NCI-H345 treated with DMSO at 0.1 percent for 48 hours (cell line): ENCODE data around the gene TIRAP.
"Not testable (repeated sequence)": the region's sequence is repeated elsewhere in the genome, so short reads cannot be mapped to it uniquely, and the experiment has no call there.

Experiments
- DNase-seq: peaks from one replicate; lab custom pipeline; 2025; ENCODE audit not compliant: unreplicated experiment; lab: John Stamatoyannopoulos, UW

The TIRAP gene, protein sequence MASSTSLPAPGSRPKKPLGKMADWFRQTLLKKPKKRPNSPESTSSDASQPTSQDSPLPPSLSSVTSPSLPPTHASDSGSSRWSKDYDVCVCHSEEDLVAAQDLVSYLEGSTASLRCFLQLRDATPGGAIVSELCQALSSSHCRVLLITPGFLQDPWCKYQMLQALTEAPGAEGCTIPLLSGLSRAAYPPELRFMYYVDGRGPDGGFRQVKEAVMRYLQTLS

DNA sequence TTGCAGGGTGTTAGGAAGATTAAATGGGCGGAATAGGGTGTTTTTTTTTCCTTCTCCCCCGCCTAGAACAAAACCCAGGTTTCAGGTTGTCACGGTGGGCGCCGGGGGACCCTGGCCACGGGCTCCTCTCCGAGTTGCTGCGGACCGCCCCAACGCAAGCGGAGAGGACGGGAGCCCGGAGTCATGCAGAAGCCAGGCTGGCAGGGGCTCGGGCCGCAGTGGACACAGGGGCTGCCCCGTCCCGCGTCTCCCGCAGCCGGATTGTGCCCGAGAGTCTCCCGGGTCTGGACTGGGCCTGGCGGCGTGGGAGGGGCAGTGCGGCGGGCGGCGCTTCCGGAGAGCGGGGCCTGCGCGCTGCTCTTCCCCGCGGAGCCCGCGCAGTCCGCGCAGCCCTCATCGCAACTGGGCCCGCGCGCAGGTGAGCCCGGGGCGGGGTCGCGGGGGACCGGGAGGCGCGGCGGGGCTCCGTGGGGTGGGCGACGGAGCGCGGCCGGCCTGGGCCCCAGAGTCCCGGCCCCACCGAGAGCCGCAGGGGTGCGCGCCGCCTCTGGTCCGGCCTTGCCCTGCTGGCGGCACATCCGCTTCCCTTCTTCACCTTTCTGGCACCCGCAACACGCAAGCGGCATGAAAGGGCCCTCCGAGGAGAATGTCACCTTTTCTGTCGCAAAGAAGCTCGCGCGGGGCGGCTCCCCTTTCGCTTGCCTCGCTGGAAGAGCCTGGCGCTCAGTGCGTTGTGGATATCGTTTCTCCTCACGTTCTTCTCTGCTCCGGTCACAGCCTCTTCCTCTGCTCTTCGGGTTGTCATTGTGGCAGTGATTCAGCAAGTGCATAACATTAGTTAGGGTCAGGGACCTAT, at the start of gene TIRAP:
Gene TIRAP (plus strand): TSS at position 358 of the 856 bp plus-strand sequence. CDS start 7,802 bp downstream, outside the sequence.
- DNase-seq = peak; percentile 32

DNA sequence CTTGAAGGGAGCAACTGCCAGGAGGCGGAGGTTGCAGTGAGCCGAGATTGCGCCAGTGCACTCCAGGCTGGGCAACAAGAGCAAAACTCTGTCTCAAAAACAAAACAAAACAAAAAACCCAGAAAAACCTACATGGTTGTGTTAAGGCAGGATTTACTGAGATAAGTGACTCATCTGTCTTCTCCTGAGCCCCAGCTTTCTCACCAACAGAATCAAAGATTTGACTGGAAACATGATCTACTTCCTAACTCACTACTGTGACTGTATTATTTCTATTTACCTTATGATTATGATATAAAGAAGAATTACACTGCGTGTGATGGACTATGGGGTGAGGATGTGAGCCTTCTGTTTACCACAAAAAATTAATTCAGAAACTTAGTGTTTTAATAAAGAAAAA, 49.5 kb upstream of the TIRAP start:
- DNase-seq = no peak

DNA sequence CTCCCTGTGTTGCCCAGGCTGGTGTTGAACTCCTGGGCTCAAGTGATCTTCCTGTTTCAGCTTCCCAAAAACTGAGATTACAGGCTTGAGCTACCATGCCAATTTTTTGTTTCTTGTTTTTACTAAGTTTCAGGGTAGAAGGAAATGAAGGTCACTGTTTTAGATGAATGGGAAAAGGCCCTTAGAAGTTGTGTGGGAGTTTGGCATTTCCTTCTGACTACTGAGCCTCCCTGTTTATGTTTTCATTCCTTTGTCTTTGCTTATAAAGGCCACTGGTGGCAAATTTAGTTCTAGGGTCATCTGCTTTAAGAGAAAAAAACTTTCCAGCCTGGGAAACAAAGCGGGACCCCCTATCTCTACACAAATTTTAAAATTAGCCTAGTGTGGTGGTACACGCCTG, 36.3 kb upstream of the TIRAP start:
- DNase-seq = no peak

DNA sequence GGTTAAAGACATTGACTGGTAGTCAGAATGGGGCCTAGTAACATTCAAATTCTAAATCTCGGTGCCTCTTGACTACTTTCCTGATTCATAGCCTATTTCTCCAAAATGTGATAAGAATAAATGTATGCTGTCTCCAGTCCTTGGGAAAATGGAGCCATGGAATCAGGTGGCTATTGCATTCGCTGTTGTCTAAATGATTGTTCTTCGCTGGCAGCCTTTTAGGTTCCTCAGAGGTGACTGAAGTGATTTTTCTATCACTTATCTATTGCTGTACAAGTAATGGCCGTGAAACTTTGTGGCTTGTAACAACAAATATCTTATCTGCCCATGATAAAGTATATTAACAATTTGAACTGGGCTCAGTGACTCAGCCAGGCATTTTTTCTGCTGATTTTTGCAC, 29.6 kb upstream of the TIRAP start:
- DNase-seq = no peak

DNA sequence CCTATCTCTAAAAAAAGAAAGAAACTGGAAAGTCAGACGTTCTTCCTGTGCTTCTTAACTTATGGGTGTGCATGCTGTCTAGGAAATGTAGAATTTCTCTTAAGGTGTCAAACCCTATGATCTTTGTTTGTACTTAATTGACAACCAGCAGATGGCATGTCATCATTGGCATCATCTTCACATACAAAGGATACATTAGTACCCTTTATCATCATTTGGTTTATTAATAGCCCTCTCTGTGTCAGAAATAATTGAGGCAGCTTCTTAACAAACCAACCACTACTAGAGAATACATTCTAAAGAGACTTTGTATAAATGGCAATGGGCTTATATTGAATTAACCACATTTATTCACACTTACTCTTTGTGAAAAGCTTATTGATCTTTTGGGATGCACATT, 28.1 kb upstream of the TIRAP start:
- DNase-seq = no peak

DNA sequence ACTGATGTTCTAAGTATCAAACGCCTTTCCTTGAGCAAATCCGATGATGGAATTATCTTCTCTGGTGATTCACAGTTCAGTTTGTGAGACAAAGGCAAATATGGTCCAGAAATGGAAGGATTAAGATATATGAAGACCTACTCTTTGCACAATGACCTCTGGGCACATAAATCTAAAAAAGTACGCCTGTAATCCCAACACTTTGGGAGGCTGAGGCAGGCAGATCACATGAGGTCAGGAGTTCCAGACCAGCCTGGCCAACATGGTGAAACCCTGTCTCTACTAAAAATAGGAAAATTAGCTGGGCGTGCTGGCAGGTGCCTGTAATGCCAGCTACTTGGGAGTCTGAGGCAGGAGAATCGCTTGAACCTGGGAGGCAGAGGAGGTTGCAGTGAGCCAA, 27.4 kb upstream of the TIRAP start:
- not testable (repeated sequence) for DNase-seq

DNA sequence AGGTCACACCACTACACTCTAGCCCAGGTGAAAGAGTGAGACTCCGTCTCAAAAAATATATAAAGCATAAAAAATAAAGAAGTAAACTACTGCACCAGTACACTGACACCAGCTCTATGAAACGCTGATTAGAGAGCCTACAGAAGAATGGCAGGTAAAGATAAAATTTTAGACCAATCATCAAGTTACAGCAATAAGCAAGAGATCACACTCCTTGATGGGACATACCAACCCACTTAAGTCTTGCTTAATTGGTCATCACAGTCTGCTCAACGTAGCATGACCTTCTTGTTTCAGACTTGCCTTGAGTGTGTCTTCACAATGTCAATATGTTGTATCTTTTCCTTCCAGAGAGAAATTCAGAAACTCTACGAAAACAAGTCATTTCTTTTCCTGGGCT, 26.7 kb upstream of the TIRAP start:
- no peak for DNase-seq

DNA sequence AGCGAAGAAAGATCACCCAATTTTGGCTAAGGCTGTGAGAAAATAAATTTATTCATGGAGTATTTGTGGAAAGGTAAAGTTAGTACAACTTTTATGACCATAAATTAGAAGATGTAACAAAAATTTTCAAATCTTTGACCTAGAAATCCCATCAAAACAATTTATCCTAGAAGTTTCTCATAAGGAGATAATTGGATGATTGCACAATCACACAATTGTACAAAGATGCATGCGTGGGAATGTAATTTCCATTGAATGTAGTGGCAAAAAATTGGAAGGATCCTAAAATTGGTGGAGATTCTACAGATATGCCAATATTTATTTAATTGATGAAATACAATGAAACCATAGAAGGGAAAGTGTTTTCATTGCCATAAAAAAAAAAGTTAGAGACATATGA, 25.7 kb upstream of the TIRAP start:
- DNase-seq = no peak

DNA sequence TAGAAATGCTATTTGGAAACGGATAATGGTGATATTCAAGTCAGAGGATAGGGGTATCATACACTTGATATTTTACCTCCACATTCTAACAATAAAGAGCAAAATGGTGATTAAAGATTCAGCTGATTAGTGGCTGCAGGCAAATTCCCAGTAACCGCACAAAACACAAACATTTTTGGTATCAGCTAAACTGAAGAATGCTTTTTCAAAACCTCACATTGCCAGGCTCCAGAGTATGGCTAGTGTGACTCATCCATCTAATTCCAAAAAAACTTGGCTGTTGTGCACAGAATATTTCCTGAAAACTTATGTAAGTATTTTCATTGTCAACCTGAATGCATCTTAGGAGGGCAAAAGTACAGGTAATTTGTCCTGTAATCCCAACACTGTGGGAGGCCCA, 25.1 kb upstream of the TIRAP start:
- no peak for DNase-seq

DNA sequence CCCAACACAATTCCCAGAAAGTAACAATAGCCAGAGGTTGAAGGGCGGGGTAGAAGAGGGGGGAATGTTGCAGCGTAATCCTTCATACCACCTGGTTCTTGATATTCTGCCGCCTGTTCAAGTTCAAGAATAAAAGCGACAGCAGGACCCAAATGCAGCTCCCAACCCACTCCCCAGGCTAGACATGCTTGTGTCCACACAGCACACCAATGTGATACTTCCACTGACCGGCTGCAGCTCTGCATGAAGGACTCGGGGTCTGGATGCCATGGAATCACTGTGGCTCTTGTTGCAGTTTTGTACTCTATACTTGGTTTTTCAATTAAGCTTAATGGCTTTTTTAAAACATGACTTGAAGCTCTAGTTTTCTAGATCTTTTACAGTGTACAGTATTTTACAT, 20.7 kb upstream of the TIRAP start:
- DNase-seq = no peak

DNA sequence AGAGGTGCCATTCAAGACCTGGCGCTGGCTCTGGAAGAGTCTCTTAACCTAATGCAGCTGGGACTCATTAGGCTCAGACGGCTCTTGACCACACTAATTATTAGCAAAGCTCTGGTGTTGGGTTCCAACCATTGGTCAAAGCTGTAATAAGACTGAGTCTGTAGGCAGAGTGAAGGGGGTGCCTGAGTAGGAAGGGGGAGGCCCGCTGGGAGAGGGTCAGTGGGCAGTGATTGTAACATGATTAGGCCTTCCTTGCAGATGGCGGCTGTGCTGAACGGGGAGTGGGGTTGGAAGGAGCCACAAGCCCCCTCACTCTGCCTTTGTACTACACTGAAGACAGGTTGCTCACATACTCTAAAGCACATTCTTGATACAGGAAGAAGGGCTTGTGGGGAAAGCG, 19.4 kb upstream of the TIRAP start:
- DNase-seq = no peak

DNA sequence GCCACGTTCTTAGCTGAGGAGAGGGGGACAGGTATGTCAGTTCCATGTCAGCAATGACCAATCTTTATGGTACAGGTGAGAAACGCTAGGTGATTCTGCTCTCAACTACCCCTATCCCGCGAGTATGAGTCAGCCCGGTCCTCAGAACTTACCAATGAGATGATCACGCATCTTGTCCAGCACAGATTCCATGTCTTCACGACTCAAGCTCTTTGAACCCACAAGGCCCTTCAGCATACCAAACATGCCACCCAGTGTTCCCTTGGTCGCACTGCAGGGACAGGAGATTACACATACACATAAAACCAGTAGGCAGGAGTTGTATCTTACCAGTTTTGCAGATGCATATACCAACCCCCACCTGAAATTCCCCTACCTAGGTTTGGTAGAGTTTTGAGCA, 17.1 kb upstream of the TIRAP start:
- no peak for DNase-seq

DNA sequence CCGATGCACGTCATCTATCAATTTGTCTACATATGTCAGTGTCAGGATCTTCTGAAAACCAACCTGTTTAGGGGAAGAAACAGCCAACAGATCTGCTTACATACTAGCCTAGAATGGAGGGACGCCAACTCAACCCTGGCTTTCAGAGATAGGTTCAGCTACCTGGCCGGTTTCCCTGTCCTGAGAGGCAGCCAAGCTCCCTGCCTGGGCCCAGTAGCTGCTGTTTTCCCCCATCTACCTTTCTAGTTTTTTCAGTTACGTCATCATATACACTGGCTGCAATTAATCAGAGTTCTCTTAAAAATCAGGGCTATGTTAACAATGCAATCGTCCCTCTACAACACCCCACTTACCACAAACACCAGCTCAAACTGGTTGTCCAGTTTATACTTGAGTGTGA, 15.2 kb upstream of the TIRAP start:
- no peak for DNase-seq

DNA sequence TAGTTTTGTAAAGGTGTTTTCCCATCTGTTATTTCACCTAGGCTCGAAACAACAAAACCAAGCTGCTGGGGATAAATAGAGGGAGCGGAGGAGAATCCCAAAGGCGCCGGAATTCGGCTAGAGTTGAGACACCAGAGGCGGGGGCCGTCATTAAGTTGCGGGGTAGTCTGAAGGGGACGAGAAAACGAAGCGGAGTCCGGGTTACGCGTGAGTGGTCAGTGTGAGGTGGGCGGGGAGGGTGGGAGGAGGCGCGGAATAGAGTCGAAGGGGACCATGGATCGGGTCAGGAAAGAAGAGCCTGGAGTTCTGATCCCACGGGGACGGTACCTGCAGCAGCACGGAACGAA, 14.6 kb upstream of the TIRAP start:
- DNase-seq = no peak

DNA sequence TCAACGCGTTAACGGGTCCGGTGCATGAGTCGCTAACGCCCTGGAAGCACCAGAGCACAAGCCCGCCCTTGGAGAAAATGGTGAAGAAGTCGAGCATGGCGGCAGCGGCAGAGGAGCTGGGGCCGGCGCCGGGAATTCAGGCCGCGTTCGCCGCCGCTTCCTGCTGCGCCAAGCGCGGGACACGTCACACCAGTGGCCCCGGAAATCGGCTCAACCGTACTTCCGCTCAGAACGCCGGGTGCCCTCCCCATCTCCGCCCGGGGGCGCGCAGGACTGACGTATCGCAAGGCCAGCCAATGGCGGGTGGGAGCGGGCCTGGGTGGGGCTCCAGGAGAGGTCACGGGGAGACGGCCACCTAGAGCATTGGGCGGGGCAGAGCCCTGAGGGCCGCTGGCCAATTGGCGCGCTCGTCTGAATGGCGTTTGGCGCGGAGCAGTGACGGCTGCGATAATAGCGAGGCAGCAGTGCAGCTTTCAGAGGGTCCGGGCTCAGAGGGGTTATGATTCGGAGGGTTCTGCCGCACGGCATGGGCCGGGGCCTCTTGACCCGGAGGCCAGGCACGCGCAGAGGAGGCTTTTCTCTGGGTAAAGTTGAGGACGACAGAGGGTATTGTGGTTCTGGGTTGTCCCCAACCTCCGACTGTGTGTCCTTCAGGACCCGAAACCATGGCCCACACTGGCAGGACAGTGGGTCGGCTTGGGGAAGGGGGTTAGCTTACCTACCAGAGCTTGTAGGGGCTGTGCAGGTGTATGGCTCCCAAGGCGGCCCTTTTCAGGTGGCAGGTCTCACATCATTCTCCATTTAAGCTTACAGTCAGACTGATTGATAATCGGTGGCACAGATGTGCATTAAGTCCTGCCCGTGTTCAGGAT, 13.9 kb upstream of the TIRAP start, which contains the start of the genes FOXRED1 and SRPRA:
Gene FOXRED1 (plus strand): TSS at position 447 of the 872 bp plus-strand sequence. CDS start 53 bp downstream, at position 500.
Gene SRPRA (minus strand): TSS at position 188 of the 872 bp plus-strand sequence. CDS start 91 bp downstream, at position 97.
- DNase-seq = peak; percentile 97

DNA sequence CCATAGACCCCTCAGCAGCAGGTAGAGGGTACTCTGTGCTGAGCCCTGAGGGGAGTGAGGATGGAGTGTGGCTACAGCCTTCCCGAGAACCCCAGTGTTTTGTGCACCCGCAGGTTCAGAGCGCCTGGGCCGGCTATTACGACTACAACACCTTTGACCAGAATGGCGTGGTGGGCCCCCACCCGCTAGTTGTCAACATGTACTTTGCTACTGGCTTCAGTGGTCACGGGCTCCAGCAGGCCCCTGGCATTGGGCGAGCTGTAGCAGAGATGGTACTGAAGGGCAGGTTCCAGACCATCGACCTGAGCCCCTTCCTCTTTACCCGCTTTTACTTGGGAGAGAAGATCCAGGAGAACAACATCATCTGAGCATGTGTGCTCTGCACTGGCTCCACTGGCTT, 5.6 kb upstream of the TIRAP start:
- DNase-seq = no peak

DNA sequence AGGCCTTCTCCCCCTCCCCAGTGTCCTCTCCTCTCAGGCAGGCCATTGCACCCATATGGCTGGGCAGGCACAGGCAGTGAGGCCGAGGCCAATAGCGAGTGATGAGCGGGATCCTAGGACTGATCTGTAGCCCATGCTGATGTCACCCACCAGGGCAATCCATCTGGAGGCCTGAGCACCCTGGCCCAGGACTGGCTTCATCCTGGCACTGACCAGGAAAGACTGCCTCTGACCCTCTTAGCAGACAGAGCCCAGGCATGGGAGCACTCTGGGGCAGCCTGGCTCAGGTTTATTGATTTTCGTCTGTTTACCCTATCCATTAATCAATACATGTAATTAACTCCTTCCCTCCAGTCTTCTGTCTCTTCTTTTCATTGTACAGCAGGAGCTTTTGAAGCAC, 5.1 kb upstream of the TIRAP start:
- no peak for DNase-seq

DNA sequence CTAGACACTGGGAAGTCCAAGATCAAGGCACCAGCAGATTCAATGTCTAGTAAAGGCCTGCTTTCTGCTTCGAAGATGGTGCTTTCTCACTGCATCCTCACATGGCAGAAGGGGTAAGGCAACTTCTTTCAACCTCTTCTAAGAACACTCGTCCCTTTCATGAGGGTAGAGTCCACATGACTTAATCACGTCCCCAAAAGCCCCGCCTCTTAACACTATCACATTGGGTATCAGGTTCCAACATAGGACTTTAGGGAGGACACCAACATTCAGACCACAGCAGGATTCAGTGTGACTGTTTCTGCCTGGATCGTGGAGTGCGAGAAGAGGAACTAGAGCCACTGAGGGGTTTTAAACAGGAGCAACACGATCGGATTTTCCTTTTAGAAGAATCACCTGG, 3.7 kb upstream of the TIRAP start:
- no peak for DNase-seq

DNA sequence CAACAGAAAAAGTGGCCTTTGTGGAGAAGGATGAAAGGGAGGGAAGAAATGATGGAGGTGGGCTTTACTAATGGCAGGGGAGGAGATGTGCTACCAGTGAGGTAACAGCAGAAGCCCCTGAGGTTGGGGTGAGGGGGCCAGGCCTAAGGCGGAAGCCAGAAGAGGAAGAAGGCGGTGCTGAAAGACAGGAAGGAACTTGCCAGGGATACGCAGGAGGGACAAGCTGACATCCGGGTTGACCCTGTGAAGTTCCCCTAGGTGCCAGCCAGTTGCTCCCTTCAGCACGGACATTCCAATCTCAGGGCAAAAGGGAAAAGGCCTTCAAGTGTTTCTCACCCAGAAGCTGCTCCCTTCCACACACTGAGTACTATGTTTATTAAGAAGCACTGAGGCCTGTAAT, 2.3 kb upstream of the TIRAP start:
- DNase-seq = no peak

DNA sequence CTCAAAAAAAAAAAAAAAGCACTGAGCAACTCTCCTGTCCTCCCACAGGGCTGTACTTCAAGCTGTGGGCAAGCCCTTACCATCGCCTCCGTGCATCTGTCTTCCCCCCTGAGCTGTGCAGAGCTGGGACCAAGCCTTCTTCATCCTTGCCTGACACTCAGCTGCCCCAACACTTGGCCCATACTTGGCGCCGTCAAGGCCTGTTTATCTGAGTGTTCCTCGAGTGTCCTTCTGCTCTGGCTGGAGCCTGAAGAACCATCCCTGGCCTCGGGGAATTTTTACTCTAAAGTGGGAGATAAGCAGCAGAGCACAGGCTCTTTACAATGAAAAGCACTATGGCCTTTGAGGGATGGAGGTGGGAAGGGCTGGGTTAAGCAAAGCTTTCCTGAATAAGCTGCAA, 1.6 kb upstream of the TIRAP start:
- DNase-seq = no peak

DNA sequence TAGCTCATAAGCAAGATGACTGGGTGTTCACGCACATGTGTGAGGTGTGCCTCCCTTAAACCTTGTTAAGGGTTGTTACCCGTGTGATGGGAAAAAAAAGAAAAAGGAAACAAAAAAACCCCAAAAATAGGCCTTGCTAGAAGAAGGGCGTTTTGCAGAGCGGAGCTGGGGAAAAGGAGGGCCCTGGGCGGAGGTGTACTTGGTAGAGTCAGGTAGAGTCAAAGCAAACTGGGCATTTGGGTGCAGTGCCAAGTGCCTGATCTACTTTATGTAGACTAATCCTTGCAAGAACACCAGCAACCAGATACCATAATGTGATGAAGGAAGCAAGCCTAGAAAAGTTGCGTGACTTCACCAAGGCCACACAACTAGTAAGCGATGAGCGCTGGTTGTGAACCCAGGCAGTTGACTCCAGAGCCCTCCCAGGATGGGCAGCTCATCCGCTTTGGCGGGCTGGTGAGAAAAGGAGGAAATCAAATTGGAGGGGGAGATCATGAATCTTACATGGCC, 1.2 kb upstream of the TIRAP start:
- DNase-seq = no peak
